Retinal pigment epithelial cell (primary cell): Measurements from ENCODE around the gene YARS2.
A peak's percentile ranks its signal among the peaks of the same experiment; 100 is the strongest.

Source experiments
- DNase-seq: peaks from one replicate; pipeline ENCODE4 v3.0.0-alpha.2; 2010; ENCODE audit warnings: low read depth
- H3K4me3 ChIP-seq: 2 replicates; pipeline ENCODE4 v1.5.1; 2011; ENCODE audit warnings: mild to moderate bottlenecking, low read length, control low read depth, moderate library complexity
- CTCF ChIP-seq: conservative IDR thresholded peaks from 2 replicates; pipeline ENCODE4 v1.5.1; 2011; ENCODE audit warnings: low read depth, low read length, control low read depth, inconsistent platforms

Gene YARS2

DNA sequence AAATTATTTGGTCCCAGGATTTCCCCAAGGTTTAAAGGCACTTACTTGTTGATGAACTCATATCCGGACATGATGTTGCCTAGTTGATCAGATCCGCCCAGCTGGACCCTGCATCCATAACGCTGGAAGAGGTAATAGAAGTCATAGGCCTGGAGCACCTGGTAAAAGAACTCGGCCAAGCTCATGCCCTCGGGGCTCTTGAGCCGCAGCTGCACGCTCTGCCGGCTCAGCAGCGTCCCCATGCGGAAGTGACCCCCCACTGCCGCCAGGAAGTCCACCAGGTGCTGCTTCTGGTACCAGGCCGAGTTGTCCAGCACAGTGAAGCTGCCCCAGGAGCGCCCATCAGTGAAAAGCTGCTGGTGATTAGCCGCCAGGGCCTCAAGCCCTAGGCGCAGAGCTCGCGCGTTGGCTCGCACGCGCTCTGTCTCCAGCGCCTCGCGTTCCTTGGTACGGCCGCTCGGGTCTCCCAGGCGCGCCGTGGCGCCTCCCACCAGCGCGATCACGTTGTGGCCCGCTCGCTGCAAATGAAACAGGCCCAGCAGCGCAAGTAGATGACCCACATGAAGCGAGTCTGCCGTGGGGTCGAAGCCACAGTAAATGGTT, 545 bp downstream of the YARS2 start:
- DNase-seq, result peak; percentile 32
- TF ChIP-seq CTCF, result peak; percentile 85
- peak overlapping the region; percentile 99 for H3K4me3 ChIP-seq

- no peak for DNase-seq
- peak overlapping the region; percentile 99 for H3K4me3 ChIP-seq
- TF ChIP-seq CTCF, result no peak
Measured at GRCh38 chr12:32754111-32754510, 1.6 kb downstream of the YARS2 start.

GRCh38 chr12:32753605-32754004, 2.1 kb downstream of the YARS2 start:
- DNase-seq, result no peak
- H3K4me3 ChIP-seq, result peak overlapping the region; percentile 99
- TF ChIP-seq CTCF, result no peak

DNA sequence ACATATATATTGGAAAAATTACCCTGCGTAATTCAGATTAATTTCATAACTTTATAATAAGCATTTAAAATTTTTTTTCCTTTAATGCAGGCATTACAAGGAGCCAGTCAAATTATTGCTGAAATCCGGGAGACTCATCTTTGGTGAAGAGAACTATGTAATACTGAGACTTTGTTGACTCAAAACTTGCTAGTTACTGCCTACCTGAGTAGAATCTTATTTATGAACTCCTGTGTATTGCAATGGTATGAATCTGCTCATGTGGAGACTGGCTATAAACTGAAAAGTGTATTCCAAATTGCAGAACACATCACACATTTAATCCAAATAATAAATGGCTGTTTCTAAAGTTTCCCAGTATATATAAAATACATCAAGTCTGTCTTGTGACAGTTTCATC, 12.4 kb downstream of the YARS2 start:
- no peak for DNase-seq
- H3K4me3 ChIP-seq, result no peak overlapping the region
- no peak for TF ChIP-seq CTCF

- no peak for DNase-seq
- no peak for TF ChIP-seq CTCF
- H3K4me3 ChIP-seq, result no peak overlapping the region
Measured at GRCh38 chr12:32742133-32742532, 13.6 kb downstream of the YARS2 start.

GRCh38 chr12:32739279-32739678, 16.4 kb downstream of the YARS2 start:
- no peak for TF ChIP-seq CTCF
- no peak overlapping the region for H3K4me3 ChIP-seq
- no peak for DNase-seq

- DNase-seq, result no peak
- no peak for TF ChIP-seq CTCF
- no peak overlapping the region for H3K4me3 ChIP-seq
Measured at GRCh38 chr12:32737715-32738114, 18.0 kb downstream of the YARS2 start.
